Measurements from ENCODE around the gene SIN3A. TPM values are rescaled to one million over a fixed set of nuclear protein-coding genes. Genes with fewer than 3 reads are reported as not detected.

SIN3A gene
- total and polyA plus RNA-seq, 9 of the 15 experiments (the other 6 are each of a cell fraction or from before 2014, with no cell fraction given): 11.1 to 70.3 (median 25.3) TPM

GRCh38 chr15:75347222-75348033, 104.1 kb downstream of the SIN3A start (continued):
- TF ChIP-seq, protein P1, sequence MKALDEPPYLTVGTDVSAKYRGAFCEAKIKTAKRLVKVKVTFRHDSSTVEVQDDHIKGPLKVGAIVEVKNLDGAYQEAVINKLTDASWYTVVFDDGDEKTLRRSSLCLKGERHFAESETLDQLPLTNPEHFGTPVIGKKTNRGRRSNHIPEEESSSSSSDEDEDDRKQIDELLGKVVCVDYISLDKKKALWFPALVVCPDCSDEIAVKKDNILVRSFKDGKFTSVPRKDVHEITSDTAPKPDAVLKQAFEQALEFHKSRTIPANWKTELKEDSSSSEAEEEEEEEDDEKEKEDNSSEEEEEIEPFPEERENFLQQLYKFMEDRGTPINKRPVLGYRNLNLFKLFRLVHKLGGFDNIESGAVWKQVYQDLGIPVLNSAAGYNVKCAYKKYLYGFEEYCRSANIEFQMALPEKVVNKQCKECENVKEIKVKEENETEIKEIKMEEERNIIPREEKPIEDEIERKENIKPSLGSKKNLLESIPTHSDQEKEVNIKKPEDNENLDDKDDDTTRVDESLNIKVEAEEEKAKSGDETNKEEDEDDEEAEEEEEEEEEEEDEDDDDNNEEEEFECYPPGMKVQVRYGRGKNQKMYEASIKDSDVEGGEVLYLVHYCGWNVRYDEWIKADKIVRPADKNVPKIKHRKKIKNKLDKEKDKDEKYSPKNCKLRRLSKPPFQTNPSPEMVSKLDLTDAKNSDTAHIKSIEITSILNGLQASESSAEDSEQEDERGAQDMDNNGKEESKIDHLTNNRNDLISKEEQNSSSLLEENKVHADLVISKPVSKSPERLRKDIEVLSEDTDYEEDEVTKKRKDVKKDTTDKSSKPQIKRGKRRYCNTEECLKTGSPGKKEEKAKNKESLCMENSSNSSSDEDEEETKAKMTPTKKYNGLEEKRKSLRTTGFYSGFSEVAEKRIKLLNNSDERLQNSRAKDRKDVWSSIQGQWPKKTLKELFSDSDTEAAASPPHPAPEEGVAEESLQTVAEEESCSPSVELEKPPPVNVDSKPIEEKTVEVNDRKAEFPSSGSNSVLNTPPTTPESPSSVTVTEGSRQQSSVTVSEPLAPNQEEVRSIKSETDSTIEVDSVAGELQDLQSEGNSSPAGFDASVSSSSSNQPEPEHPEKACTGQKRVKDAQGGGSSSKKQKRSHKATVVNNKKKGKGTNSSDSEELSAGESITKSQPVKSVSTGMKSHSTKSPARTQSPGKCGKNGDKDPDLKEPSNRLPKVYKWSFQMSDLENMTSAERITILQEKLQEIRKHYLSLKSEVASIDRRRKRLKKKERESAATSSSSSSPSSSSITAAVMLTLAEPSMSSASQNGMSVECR (CRISPR knock-in tag; IDR thresholded peaks at IDR 0.05): no peak
- no peak for TF ChIP-seq ID3 (CRISPR knock-in tag; IDR thresholded peaks at IDR 0.05)
- peak; percentile 29; the same call in 1 of the 2 replicates for TF ChIP-seq ID3 (tag; IDR thresholded peaks at IDR 0.05)
- no peak for TF ChIP-seq EZH2 (IDR thresholded peaks at IDR 0.05; ENCODE audit: borderline replicate concordance, low read depth, low read length)
- TF ChIP-seq ZNF318 (IDR thresholded peaks at IDR 0.05; ENCODE audit: borderline replicate concordance in 1 of 2, low read depth in 1 of 2): no peak
- TF ChIP-seq PTBP1 (IDR thresholded peaks at IDR 0.05; ENCODE audit: low read depth, low read length): no peak
- no peak for TF ChIP-seq NCOR1 (IDR thresholded peaks at IDR 0.05)
- no peak for TF ChIP-seq ZNF583 (CRISPR knock-in tag; IDR thresholded peaks at IDR 0.05)
- TF ChIP-seq, protein P2, sequence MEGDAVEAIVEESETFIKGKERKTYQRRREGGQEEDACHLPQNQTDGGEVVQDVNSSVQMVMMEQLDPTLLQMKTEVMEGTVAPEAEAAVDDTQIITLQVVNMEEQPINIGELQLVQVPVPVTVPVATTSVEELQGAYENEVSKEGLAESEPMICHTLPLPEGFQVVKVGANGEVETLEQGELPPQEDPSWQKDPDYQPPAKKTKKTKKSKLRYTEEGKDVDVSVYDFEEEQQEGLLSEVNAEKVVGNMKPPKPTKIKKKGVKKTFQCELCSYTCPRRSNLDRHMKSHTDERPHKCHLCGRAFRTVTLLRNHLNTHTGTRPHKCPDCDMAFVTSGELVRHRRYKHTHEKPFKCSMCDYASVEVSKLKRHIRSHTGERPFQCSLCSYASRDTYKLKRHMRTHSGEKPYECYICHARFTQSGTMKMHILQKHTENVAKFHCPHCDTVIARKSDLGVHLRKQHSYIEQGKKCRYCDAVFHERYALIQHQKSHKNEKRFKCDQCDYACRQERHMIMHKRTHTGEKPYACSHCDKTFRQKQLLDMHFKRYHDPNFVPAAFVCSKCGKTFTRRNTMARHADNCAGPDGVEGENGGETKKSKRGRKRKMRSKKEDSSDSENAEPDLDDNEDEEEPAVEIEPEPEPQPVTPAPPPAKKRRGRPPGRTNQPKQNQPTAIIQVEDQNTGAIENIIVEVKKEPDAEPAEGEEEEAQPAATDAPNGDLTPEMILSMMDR (IDR thresholded peaks at IDR 0.05 in 2 of 3, conservative IDR thresholded peaks at IDR 0.05 in 1 of 3; ENCODE audit: insufficient read depth in 2 of 3, low read depth in 1 of 3, low read length in 3 of 3): no peak
- no peak for TF ChIP-seq GTF2E2 (tag; IDR thresholded peaks at IDR 0.05)
- TF ChIP-seq SMAD3 (CRISPR knock-in tag; conservative IDR thresholded peaks at IDR 0.05): no peak
- TF ChIP-seq ZNF436 (CRISPR knock-in tag; IDR thresholded peaks at IDR 0.05): no peak

All from K562 (cell line).